HG03108 (cell line): Measurements from ENCODE around the gene ADAMTSL5.
"Not testable (repeated sequence)": the region's sequence is repeated elsewhere in the genome, so short reads cannot be mapped to it uniquely, and the experiment has no call there.

Experiments
- ATAC-seq: cut with Tn5 transposase; IDR thresholded peaks from one replicate; pipeline ENCODE4 v1.9.1; 2021; ENCODE audit warnings: moderate library complexity; ENCODE audit not compliant: unreplicated experiment

Gene ADAMTSL5

GRCh38 chr19:1482361-1483130 is 30.3 kb downstream of the ADAMTSL5 start:
- ATAC-seq, result no peak

- ATAC-seq, result no peak
These were observed 30.9 kb downstream of the ADAMTSL5 start for GRCh38 chr19:1481893-1482360.

DNA sequence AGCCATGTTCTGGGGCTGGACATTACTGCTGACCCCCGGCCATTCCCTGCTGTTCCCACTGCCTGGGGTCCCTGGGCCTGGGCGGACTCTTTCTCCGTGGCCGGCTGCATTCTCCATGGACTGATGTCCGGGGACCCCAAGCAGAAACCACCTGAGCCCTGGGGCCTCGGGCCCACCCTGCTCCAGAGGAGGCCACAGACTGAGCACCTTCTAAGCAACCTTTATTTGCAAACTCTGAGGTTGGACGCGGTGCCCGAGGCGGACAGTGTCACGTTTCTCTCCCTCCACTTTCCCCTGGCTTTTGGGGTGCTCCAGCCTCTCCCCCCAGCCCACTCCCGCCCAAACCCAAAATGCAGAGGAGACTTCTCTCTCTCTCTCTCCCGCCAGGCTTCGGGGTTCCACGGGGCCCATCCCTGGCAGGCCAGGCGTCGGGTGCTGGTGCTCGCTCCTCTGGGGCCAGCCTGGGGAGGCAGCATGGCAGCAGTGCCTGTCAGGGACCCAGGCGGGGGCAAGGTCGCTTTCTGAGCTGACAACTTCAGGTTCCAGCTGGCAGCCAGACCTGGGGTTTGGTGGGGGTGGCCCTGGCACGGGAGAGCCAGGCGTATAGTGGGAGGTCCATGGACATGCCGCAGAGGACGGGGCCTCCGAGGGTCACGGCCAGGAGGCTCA is 31.5 kb downstream of the ADAMTSL5 start:
- no peak for ATAC-seq

- peak; percentile 73 for ATAC-seq
These were observed 33.7 kb downstream of the ADAMTSL5 start, which contains the start of gene C19orf25 for GRCh38 chr19:1478934-1479707. Gene C19orf25, minus strand, starts transcription at chr19:1479215. Its CDS starts 312 bp downstream, at chr19:1478903.

DNA sequence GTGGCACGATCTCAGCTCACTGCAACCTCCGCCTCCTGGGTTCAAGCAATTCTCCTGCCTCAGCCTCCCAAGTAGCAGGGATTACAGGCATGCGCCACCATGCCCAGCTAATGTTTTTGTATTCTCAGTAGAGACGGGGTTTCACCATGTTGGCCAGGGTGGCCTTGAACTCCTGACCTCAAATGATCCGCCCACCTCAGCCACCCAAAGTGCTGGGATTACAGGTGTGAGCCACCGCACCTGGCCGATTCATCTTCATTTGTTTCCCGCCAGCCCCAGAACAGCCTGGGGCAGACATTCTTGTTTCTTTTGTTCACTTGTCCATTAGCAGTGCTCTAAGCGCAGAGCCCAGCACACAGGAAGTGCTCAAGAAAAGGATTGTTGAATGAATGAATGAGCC is 35.8 kb downstream of the ADAMTSL5 start:
- ATAC-seq, result not testable (repeated sequence)

DNA sequence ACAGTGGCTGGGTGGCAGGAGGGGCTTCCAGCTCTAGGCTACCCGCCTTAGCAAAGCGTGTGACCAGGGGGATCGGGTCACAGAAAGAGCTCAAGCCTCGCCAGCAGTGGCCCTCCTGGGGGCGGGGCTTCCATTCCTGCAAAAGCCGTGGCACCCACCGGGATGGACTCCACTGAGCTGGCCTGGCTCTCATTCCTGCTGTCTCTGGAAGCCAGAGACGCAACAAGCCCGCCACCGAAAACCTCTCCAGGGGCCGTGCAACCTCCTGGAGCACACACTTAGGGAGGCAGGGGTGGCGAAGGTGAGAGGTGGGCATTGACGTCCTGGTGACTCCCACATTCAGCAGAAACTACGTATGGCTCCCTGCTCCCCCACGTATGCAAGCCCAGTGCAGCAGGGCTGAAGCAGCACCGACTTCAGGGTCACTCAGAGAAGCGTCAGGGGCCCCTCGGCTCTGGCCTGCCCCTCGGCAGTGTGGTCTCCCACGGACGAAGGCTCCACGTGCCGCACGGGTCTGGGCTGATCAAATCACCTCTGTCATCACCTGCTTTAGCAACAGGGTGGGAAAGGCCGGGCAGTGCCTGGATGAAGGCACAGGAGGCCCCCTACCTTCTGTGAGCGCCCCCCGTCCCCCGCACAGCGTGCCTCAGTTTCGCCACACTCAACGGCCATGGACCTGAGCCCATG is 36.9 kb downstream of the ADAMTSL5 start:
- no peak for ATAC-seq

DNA sequence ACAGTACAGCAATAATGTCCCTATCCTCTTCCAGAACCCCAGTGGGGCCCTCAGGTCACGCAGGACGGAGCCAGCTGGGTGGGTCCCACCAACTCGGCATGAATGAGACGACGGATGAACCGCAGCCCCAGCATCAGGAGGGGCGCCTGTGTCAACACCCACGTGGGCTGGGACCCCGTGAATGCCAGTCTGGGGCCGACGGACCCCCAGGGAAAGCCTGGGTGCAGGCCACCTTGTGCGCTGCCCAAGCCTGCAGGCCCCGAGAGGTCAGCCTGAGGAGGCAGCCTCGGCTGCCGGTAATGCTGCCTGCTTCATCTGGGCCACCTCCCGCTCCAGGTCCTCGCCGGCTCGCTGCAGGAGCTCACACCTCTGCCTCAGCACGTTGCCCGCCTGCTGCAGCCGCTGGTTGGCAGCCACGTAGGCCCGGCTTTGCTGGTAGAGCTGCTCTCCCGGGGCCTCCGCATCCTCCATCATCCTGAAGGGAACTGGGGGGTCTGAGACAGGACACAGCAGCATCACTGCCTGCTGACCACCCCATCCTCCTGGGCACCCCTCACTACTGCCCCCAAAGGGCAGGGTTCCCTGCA is 38.0 kb downstream of the ADAMTSL5 start:
- ATAC-seq, result no peak

DNA sequence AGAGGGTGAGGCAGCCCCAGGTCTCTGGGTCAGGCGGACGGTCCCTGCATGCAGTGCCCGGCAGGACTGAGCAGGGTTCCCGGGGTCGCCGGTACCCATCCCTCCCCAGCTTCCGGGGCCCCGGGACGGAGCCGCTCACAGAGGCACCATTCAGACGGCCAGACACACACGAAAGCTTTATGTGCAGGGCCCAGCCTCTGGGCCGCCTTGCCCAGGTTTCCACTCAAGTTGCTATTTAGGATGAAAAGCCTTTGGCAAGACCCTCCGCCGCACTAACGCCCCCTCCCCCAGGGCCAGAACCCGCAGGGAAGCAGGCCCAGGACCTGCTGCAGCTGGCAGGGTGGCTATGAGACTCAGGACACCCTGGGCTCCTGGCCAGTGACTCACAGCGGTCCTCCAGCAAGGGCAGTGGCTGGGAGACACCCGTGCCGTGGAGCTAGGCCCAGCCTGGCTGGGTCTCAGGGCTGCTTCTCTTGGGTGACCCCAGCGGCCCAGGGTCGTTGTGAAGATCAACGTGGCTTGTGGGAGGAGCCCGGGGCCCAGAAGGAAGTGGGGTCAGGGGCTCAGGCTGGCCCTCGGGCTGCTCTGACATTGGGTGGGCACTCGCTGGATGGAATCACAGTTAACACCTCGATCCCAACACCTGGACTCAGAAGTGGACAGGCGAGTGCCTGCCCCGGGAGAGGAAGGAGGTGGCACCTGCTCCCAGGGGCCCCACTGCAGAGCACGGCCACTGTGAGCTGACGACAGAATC is 38.6 kb downstream of the ADAMTSL5 start:
- no peak for ATAC-seq

GRCh38 chr19:1473085-1473851 is 39.6 kb downstream of the ADAMTSL5 start:
- ATAC-seq, result no peak

- ATAC-seq, result no peak
These were observed 40.4 kb downstream of the ADAMTSL5 start for GRCh38 chr19:1472231-1473084.

GRCh38 chr19:1471515-1472160 is 41.2 kb downstream of the ADAMTSL5 start:
- ATAC-seq, result no peak

- ATAC-seq, result no peak
These were observed 41.8 kb downstream of the ADAMTSL5 start for GRCh38 chr19:1471010-1471514.

DNA sequence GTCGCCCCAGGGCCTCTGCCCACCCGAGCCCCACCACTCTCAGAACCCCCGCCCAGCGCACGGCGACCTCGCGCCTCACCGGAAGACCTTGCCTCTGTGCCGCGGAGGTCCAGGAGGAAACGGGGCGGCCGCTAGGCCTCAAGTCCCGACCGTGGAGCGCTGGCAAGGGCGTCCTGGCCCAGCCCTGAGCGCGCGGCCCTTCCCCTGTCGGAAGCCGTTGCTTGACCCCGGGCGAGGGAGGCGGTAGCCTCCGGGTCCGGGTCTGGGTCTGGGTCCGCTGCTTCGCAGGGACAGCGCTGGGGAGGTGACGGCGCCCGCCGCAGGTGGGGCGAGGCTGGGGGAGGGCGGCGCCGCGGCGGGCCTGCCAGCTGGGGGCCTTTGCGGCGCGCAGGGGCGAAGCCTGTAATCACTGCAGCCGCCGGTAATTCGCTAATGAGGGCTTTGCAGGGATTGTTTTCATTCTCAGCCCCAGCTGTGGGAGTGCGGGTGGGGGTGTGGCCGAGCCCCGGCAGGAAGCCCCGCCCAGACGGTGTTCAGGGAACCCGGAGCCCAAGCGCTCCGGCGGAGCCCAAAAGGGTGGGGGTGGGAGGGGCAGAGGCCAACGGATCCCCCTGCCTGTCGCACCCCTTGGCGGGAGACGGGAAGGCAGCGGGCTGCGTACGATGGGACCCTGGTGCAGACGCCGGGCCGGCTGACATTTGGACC is 42.4 kb downstream of the ADAMTSL5 start:
- ATAC-seq, result no peak

GRCh38 chr19:1470055-1470304 is 42.8 kb downstream of the ADAMTSL5 start:
- ATAC-seq, result no peak

- no peak for ATAC-seq
These were observed 43.4 kb downstream of the ADAMTSL5 start for GRCh38 chr19:1469255-1470054.

DNA sequence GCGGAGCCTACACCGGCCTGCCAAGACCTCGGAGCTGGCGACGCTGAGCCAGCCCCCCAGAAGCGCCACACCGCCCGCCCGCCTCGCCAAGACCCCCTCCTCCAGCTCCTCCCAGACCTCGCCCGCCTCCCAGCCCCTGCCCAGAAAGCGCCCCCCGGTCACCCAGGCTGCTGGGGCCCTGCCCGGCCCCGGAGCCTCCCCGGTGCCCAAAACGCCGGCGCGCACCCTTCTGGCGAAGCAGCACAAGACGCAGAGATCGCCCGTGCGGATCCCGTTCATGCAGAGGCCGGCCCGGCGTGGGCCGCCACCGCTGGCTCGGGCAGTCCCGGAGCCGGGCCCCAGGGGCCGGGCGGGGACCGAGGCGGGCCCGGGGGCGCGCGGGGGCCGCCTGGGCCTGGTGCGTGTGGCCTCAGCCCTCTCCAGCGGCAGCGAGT is 44.0 kb downstream of the ADAMTSL5 start:
- no peak for ATAC-seq
